IMR-90 (cell line): ENCODE measurements around the gene DAD1. TPM values are rescaled to one million over a fixed set of nuclear protein-coding genes. Genes with fewer than 3 reads are reported as not detected.
"Not testable (repeated sequence)": the region's sequence is repeated elsewhere in the genome, so short reads cannot be mapped to it uniquely, and the experiment has no call there.

Experiments
- ATAC-seq: fragments of 200-7000 bp; cut with Tn5 transposase; 2 replicates; pipeline ENCODE4 v1.9.1; 2020; ENCODE audit warnings: low read depth, mild to moderate bottlenecking, moderate library complexity
- BruUV-seq: library from RNA; stranded (reverse); fragments of 400-500 nt; replicated peaks from 2 replicates; lab custom pipeline; 2021; lab: Mats Ljungman, UMichigan
- CTCF ChIA-PET: fragments of 300-600 bp; formaldehyde crosslinking; extraction: SDS; loops from one replicate; lab custom pipeline; 2021; ENCODE audit warnings: antibody characterized with exemption; lab: Yijun Ruan, JAX
- POLR2A ChIA-PET: fragments of 300-600 bp; sonication (Branson Sonifier 250); formaldehyde crosslinking; loops from one replicate; lab custom pipeline; 2022; ENCODE audit warnings: antibody characterized with exemption; ENCODE audit not compliant: unreplicated experiment; lab: Charles Lee
- DNase-seq: peaks from one replicate; pipeline ENCODE4 v3.0.0; 2013
- H2AFZ ChIP-seq: replicated peaks from 2 replicates; pipeline ENCODE3; 2013; ENCODE audit warnings: low read length, mild to moderate bottlenecking; ENCODE audit not compliant: poor library complexity
- H2AK5ac ChIP-seq: 2 replicates; pipeline ENCODE4 v1.6.1; 2013; ENCODE audit warnings: low read depth, low read length, inconsistent platforms
- H2AK9ac ChIP-seq: replicated peaks from 2 replicates; pipeline ENCODE3; 2013; ENCODE audit warnings: mild to moderate bottlenecking, low read depth, low read length, moderate library complexity; ENCODE audit not compliant: poor library complexity
- H2BK120ac ChIP-seq: 2 replicates; pipeline ENCODE4 v1.6.1; 2013; ENCODE audit warnings: low read depth, low read length, inconsistent platforms
- H2BK15ac ChIP-seq: 3 replicates; pipeline ENCODE4 v1.6.1; 2013; ENCODE audit warnings: low read depth, low read length, inconsistent platforms
- H2BK20ac ChIP-seq: 2 replicates; pipeline ENCODE4 v1.6.1; 2013; ENCODE audit warnings: low read depth, mild to moderate bottlenecking, inconsistent platforms, low read length, moderate library complexity
- H2BK5ac ChIP-seq: 2 replicates; pipeline ENCODE4 v1.6.1; 2013; ENCODE audit warnings: mild to moderate bottlenecking, low read depth, low read length, inconsistent platforms; ENCODE audit not compliant: poor library complexity, severe bottlenecking
- H3K14ac ChIP-seq: replicated peaks from 2 replicates; pipeline ENCODE4 v1.6.1; 2013; ENCODE audit warnings: low read depth, low read length, inconsistent platforms
- H3K18ac ChIP-seq: 2 replicates; pipeline ENCODE4 v1.6.1; 2013; ENCODE audit warnings: low read depth, low read length, control low read depth
- H3K23ac ChIP-seq: 2 replicates; pipeline ENCODE4 v1.6.1; 2013; ENCODE audit warnings: low read depth, low read length, inconsistent platforms
- H3K27ac ChIP-seq: 2 replicates; pipeline ENCODE4 v1.5.1; 2013; ENCODE audit warnings: mild to moderate bottlenecking, control low read depth, low read length; ENCODE audit not compliant: insufficient read depth
- H3K27me3 ChIP-seq: 2 replicates; pipeline ENCODE4 v1.6.1; 2013; ENCODE audit warnings: low read length; ENCODE audit not compliant: control insufficient read depth, insufficient read depth
- H3K36me3 ChIP-seq: 2 replicates; pipeline ENCODE4 v1.6.1; 2013; ENCODE audit warnings: low read length, mixed read lengths; ENCODE audit not compliant: control insufficient read depth, insufficient read depth
- H3K4ac ChIP-seq: 2 replicates; pipeline ENCODE4 v1.6.1; 2013; ENCODE audit warnings: low read depth, low read length, inconsistent platforms
- H3K4me1 ChIP-seq: 2 replicates; pipeline ENCODE4 v1.6.1; 2013; ENCODE audit warnings: low read length, mixed read lengths; ENCODE audit not compliant: control insufficient read depth, insufficient read depth
- H3K4me2 ChIP-seq: 2 replicates; pipeline ENCODE4 v1.6.1; 2013; ENCODE audit warnings: low read depth, mild to moderate bottlenecking, control low read depth, low read length, moderate library complexity
- H3K4me3 ChIP-seq: 2 replicates; pipeline ENCODE4 v1.5.1; 2013; ENCODE audit warnings: low read depth, mild to moderate bottlenecking, control low read depth, low read length, moderate library complexity; ENCODE audit not compliant: insufficient read depth
- H3K56ac ChIP-seq: 2 replicates; pipeline ENCODE4 v1.6.1; 2013; ENCODE audit warnings: low read length, inconsistent platforms; ENCODE audit not compliant: insufficient read depth; ENCODE audit errors: extremely low read depth
- H3K79me1 ChIP-seq, 2 experiments: 2 replicates each; pipeline ENCODE4 v1.6.1; 2013; ENCODE audit warnings: low read length in 2 of 2, inconsistent platforms in 1 of 2, low read depth in 1 of 2
- H3K9ac ChIP-seq: 2 replicates; pipeline ENCODE4 v1.6.1; 2013; ENCODE audit warnings: low read depth, low read length, control low read depth
- H3K9me1 ChIP-seq: 2 replicates; pipeline ENCODE4 v1.6.1; 2013; ENCODE audit warnings: low read length, inconsistent platforms; ENCODE audit not compliant: insufficient read depth
- H3K9me3 ChIP-seq: 2 replicates; pipeline ENCODE4 v1.6.1; 2013; ENCODE audit warnings: low read length; ENCODE audit not compliant: control insufficient read depth, insufficient read depth
- H4K20me1 ChIP-seq: 2 replicates; pipeline ENCODE4 v1.6.1; 2013; ENCODE audit warnings: low read length, inconsistent platforms; ENCODE audit not compliant: insufficient read depth
- H4K5ac ChIP-seq: 2 replicates; pipeline ENCODE4 v1.6.1; 2013; ENCODE audit warnings: mild to moderate bottlenecking, low read depth, low read length, control low read depth
- H4K8ac ChIP-seq, 2 experiments: 2 replicates each; pipeline ENCODE4 v1.6.1; 2013; ENCODE audit warnings: low read depth in 2 of 2, low read length in 2 of 2, control low read depth in 1 of 2, inconsistent platforms in 1 of 2
- H4K91ac ChIP-seq: 2 replicates; pipeline ENCODE4 v1.6.1; 2013; ENCODE audit warnings: low read depth, low read length, inconsistent platforms; ENCODE audit not compliant: insufficient read depth
- WGBS, 2 experiments: methylation state at CpG; one replicate each; pipeline versions ENCODE4 v1.1.5 to v1.1.7; 2013; ENCODE audit warnings: missing lambda C conversion rate in 2 of 2; ENCODE audit not compliant: insufficient read length in 1 of 2; ENCODE audit errors: extremely low coverage in 2 of 2; 5-methylcytosine and 5-hydroxymethylcytosine counted together
- dilution Hi-C: fragments of 300-500 bp; cut with HindIII; formaldehyde crosslinking; loops from one replicate; pipeline ENCODE4 v1.14.3; 2018; ENCODE audit warnings: low sequenced_read_pairs; ENCODE audit not compliant: unreplicated experiment
- in situ Hi-C: fragments of 300-500 bp; cut with MboI; formaldehyde crosslinking; loops from 3 replicates; pipeline ENCODE4 v1.14.3; 2019; ENCODE audit warnings: low sequenced_read_pairs, inconsistent platforms, mixed read lengths
- intact Hi-C: fragments of 100-400 bp; cut with micrococcal nuclease; formaldehyde crosslinking; loops from 2 replicates; pipeline ENCODE4 v1.10.0; 2022
- polyA plus RNA-seq, 3 experiments: library from polyadenylated mRNA; depleted of rRNA; stranded (reverse); fragments of >200 nt; gene quantifications; 2 replicates each; pipeline ENCODE4 v1.2.3, GENCODE V29; 2012; ENCODE audit warnings: low replicate concordance in 1 of 3
- total RNA-seq: library from RNA; depleted of rRNA; stranded (reverse); fragments of >200 nt; gene quantifications from 2 replicates; pipeline ENCODE4 v1.2.3, GENCODE V29; 2012

Gene DAD1
- total and polyA plus RNA-seq, 2 of the 4 experiments (the other 2 are of a cell fraction): 396 to 496 TPM

- H4K8ac ChIP-seq, H3K27me3 ChIP-seq, H3K36me3 ChIP-seq, H3K4me3 ChIP-seq, POLR2A ChIA-PET, H3K4me2 ChIP-seq, H2BK20ac ChIP-seq, ATAC-seq, H3K23ac ChIP-seq, BruUV-seq, H4K20me1 ChIP-seq, H2AFZ ChIP-seq, H4K91ac ChIP-seq, H3K56ac ChIP-seq, H3K14ac ChIP-seq, intact Hi-C loops, CTCF ChIA-PET, H3K79me1 ChIP-seq, DNase-seq, H2BK5ac ChIP-seq, H3K18ac ChIP-seq, H2AK5ac ChIP-seq, dilution Hi-C loops, H4K5ac ChIP-seq, H3K27ac ChIP-seq, H2BK120ac ChIP-seq, H2AK9ac ChIP-seq, H3K9me3 ChIP-seq, H2BK15ac ChIP-seq, H3K4ac ChIP-seq, H3K9ac ChIP-seq: not testable (repeated sequence)
- in situ Hi-C loops: loop anchor here (25.0 kb wide), 1 partner anchor 769 kb away; the partner anchor contains the start of genes BCL2L2, PABPN1 and PPP1R3E
- H3K9me1 ChIP-seq: peaks cover 21% of the 10 kb centered on the region
- H3K4me1 ChIP-seq: peaks cover 11% of the 10 kb centered on the region
- WGBS, 2 experiments: 100% methylated on average over 1 of the region's 13 CpGs; no CpG with 5 or more reads in 1 of the 2 experiments
Observed at GRCh38 chr14:22543570-22544357, 45.3 kb downstream of the DAD1 start.
